Activated effector memory CD4-positive, alpha-beta T cell treated with Interleukin-2 at 50 U/mL for 16 hours (primary cell): ENCODE data around the gene RAN.
"Not testable (repeated sequence)": the region's sequence is repeated elsewhere in the genome, so short reads cannot be mapped to it uniquely, and the experiment has no call there.

Experiments used
- DNase-seq: peaks from one replicate; pipeline ENCODE4 v3.0.0-alpha.2; 2020

Gene RAN

DNA sequence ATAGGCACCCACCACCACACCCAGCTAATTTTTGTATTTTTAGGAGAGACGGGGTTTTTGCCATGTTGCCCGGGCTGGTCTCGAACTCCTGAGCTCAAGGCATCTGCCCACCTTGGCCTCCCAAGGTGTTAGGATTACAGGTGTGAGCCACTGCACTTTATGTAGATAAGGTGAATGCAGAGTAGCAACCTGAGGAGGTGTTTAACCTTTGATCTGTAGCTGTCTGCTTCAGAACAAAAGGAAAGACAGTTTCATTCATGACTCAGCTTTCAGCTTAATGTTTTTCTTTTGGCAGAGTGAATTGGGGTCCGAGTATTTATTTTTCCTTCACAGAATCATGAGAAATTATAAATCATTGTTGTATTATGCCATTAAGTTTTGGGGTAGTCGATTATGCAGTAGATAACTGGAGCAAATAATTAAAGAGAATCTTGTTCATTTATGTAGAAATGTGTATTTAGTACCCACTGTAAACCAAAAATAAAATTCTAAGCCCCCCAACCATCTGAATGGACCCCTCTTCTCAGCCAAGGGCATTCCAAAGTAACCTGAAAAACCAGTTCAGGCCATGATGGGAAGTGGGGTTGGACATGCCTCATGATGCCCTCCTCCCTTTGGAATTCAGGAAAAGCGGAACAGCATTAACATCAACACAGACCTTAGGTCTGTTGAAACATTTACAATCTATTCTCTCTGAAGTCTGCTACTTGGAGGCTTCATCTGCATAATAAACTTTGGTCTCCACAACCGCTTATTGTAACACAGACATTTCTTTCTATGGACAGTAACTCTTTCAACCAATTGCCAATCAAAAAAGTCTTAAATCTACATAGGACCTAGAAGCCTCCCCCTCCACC lies 22.1 kb upstream of the RAN start:
- no peak for DNase-seq

DNA sequence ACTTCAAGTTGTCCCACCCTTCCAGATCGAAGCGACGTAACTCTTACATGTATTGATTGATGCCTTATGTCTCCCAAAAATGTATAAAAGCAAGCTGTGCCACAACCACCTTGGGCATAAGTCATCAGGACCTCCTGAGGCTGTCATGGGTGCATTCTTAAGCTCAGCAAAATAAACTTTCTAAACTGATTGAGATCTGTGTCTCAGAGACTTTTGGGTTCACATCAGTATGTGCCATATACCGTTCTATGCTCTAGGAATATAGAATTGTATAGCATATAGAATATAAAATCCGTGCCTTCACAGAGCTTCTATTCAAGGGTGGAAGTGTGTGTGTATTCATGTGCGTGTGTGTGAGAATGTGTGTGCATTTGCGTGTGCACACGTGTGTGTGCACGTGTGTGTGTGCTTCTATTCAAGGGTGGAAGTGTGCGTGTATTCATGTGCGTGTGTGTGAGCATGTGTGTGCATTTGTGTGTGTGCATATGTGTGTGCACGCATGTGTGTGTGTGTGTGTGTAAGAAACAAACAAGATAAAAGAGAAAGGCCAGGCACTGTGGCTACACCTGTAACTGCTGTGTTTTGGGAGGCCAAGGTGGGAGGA lies 21.3 kb upstream of the RAN start:
- no peak for DNase-seq

DNA sequence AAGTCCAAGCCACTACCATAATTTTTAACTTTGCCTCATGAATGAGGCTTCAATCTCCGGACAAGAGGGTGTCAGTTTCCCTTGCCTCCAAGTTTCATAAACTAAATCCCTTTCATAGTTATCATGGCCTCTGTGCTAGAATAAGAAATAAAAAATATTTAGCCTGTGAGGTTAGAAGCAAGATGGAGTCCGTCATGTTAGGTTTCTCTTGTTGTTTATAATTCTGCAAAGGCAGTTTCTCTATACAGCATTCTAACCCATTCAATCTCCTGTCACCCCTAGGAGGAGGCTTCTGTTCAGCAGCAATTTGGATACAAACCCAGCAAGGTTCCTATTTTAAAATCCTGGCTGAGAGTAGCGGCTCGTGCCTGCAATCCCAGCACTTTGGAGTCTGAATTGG lies 15.8 kb upstream of the RAN start:
- DNase-seq = no peak

DNA sequence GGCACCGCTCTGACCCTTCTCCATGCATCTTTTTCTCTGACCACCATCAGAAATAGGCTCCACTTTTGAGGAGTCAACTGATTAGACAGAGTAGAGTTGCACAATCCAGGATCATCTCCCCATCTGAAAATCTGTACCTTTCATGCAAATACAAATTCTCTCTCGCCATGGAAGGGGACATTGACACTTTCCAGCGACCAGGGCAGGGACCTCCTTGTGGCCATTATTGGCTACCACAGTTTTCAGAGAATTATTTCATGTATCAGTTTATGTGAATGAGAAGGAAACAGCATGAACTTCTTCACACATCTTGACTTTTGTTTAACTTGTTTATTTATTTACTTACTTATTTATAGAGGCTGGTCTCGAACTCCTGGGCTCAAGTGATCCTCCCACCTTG lies 13.8 kb upstream of the RAN start:
- no peak for DNase-seq

DNA sequence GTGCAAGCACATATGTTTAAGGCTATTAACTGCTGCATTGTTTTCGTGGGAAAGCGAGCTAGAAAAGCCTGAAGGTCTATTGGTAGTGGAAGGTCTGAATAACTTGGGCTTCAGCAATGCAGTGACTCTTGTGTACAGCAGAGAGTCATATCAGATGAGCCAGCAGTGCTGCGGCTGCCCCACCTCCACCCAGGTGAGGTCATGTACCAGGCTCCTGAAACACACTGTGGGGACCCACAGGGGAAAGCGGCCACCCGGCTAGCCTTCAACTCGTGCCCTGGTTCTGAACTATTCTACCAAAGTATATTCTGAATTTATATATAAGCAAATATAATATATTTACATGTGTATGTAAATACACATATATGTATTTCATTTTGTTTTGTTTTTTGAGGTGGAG lies 12.7 kb upstream of the RAN start:
- DNase-seq = no peak

DNA sequence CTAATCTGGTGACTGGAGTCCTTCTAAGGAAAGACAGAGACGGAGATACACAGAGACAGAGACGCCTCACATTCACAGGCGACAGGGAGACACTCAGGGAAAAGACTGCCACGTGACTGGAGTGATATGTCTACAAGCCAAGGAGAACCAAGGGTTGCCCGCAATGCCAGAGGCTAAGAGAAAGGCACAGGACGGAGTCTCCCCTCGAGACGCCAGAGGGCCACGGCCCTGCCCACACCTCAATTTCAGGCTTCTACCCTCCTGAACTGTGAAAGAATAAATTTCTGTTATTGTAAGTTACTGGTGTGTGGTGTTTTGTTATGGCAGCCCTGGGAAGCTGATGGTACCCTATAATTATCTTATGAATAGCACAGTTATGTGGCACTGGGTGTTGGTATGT lies 11.6 kb upstream of the RAN start:
- no peak for DNase-seq

DNA sequence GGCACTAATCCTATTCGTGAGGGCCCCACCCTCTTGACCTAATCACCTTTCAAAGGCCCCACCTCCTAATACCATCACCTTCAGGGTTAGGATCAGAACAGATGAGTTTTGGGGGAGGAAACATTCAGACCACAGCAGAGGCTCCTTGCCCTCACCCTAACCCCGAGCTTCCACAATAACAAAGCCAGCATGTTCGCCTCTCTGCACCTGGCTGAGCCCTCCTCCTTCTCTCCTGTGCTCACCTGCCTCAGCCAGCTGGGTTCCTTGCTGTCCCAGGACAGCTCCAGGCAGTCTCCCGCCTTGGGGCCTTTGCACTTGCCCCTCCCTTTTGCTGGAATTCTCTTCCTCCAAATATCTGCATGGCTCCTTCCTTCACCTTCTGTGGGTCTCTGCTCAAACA lies 9.7 kb upstream of the RAN start:
- DNase-seq = no peak

DNA sequence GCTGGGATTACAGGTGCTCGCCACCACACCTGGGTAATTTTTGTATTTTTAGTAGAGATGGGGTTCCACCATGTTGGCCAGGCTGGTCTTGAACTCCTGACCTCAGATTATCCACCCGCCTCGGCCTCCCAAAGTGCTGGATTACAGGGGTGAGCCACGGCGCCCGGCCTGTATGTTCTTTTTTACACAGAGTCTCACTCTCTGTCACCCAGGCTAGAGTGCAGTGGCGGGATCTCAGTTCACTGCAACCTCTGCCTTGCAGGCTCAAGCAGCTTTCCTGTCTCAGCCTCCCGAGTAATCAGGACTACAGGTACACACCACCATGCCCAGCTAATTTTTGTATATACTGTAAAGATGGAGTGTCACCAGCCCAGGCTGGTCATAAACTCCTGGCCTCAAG lies 9.1 kb upstream of the RAN start:
- DNase-seq = not testable (repeated sequence)

DNA sequence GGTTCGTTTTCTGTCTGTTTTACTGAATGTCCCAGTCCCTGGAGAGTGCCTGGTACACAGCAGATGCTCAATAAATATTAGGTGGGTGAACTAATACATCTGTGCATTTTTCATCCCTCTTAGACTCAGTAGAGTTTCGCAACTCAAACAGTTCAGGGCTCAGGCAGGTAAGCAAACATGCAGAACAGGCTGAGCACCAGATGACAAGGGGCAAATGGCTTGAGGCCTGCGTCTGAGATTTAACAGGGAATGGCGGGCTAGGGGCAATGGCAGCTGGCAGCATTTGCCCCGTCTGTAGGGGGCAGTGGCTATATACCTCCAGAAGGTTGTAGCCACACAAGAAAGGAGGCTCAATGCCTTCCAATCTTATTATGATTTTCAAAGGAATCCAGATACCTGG lies 8.6 kb upstream of the RAN start:
- no peak for DNase-seq

DNA sequence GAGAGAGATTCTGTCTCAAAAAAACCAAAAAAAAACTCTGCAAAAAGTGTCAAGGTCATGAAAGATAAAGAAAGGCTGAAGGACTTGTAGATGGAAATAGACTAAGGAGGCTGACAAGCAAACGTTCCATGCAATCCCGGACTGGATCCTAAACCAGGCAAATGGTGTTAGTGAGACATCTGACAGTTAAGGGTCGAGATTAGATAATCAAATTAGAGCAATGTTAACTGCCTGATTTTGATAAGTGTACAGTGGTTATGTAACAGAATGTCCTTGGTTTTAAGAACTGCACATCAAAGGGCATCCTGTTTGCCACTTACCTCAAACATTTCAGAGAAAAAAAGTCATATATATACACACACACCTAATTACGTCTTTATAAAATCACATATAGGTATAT lies 3.5 kb upstream of the RAN start:
- no peak for DNase-seq

DNA sequence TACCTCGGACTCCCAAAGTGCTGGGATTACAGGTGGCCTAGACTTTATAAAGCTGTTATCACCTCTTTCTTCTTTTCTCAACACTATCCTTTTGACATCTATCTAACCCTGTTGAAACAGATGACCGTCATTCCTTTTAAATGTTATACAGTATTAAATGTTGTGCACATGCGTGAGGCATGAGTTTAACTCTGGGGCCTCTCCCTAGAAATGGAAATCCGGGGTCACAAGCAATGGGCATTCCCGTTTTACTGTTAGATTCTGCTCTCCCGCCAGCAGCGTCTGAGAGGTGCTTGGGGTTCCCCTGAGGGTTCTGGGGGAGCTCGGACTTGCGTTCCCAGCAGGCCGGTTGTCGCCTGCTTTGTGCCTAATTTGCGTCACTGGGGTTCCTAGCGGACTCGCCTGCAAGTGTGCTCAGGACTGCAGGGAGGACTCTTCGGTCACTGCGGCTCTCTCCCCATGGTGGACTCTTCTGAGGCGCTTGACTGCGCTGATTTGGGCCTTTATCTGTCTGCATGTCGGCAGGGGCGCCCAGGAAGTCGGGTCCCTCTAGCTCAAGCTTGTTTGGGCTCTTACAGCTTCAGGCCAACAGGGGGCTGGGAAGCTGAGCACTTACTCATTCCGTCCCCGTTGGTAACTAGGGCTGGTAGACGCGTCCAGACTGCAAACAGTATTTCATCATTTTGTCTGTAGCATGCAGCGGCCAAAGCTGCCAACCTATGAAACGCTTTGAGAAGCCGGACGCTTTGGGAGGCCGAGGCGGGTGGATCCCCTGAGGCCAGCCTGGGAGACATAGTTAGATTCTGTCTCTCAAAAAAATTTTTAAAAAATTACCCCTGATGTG lies 1.2 kb upstream of the RAN start:
- DNase-seq = peak; percentile 64

DNA sequence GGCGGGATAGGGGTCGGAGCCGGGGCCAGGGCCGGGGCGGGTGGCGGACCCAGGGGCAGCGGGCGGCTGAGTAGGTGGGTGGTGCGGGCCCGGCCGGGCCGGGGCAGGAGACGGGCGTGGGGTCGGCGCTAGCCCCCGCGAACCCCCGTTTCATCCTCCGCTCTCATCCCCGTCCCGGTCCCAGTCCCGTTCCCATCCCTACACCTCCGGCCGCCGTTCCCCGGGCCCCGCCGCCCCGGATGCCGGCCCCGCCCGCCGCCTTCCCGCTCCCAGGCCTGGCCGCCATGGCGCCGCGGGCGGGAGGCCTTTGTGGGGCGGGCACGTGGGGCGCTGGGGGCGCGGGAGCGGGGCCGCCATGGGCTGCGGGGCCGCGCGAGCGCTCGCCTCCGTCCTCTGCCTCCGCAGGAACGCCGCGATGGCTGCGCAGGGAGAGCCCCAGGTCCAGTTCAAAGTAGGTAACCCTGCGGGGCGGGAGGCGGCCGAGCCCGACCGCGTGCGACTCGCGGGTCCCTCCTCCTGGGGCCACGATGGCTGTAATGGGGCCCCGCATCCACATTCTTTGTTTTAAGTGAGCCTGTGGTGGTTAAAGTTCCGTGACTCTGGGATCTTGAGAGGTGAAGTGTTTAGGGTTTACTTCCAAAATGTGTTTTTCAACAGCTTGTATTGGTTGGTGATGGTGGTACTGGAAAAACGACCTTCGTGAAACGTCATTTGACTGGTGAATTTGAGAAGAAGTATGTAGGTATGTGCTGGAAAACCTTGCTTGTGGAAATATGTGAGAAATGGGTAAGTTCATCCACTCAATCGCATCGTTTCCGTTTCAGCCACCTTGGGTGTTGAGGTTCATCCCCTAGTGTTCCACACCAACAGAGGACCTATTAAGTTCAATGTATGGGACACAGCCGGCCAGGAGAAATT lies 572 bp downstream of the RAN start:
- peak; percentile 40 for DNase-seq

DNA sequence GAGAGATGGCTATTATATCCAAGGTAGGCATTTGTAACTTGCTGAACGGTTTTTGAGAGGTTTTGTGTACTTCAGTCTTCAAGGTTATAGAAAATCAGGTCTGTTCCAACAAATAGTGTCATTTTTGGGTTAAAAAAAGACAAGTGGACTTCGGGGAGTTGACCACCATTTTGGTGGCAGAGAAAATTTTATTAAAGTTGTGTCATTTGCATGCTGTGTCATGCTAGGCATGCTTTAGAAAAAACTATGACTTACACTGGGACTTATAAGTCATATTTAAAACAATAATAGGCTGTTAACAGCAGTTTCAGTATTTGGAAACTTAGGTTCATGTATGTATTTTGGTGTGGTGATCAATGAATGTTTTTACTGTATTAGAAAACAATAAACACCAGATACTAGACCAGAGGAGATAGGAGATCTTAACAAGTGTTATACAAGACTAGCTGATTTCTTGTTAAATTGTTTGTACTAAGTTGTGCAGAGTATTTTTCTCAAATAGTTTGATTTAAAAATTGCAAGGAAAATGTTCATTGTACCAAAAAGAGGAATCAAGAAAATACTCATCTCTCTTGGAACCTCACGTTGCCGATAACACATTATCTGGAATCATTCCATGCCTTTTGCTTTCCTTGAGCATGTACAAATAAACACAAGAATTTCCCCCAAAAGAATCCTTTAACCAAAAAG lies 1.4 kb downstream of the RAN start:
- no peak for DNase-seq

DNA sequence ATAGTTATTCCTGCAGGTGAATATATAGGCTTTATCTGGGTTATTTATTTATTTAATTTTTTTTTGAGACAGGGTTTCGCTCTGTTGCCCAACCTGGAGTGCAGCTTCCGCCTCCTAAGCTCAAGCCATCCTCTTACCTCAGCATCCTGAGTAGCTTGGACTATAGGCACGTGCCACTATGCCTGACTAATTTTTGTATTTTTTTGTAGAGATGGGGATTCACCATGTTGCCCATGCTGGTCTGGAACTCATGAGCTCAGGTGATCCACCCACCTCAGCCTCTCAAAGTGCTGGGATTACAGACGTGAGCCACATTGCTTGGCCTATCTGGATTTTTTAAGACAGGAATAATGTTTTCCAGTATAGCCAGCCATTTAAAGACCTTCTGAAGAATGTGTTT lies 2.0 kb downstream of the RAN start:
- no peak for DNase-seq

DNA sequence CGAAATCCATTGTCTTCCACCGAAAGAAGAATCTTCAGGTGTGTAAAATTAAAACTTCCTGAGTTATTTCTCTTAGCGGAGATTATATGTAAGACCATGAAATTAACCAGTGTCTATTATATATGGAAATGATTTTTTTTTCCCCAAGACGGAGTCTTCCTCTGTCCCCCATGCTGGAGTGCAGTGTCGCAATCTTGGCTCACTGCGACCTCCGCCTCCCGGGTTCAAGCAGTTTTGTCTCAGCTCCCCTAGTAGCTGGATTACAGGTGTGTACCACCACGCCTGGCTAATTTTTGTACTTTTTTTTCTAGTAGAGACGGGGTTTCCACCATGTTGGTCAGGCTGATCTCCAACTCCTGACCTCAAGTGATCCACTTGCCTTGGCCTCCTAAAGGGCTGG lies 2.8 kb downstream of the RAN start:
- no peak for DNase-seq

DNA sequence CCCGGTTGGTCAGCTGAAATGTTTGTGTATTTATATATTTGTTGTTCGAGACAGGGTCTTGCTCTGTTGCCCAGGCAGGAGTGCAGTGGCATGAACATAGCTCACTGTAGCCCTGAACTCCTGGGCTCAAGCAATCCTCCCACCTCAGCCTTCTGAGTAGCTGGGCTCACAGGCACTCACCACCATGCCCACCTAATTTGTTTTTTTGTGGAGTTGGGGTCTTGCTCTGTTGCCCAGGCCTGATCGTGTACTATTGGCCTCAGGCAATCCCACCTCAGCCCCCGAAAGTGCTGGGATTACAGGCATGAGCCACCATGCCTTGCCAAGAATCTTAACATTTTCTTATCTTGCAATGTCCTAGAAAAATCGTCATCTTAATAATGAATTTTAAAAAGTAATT lies 3.3 kb downstream of the RAN start:
- no peak for DNase-seq

DNA sequence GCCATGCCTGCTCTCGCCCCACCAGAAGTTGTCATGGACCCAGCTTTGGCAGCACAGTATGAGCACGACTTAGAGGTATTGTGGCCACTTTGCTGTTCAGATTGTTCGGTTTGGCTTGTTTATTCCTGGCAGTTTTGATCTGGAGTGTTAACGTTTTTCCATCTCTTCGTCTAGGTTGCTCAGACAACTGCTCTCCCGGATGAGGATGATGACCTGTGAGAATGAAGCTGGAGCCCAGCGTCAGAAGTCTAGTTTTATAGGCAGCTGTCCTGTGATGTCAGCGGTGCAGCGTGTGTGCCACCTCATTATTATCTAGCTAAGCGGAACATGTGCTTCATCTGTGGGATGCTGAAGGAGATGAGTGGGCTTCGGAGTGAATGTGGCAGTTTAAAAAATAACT lies 3.8 kb downstream of the RAN start:
- not testable (repeated sequence) for DNase-seq

DNA sequence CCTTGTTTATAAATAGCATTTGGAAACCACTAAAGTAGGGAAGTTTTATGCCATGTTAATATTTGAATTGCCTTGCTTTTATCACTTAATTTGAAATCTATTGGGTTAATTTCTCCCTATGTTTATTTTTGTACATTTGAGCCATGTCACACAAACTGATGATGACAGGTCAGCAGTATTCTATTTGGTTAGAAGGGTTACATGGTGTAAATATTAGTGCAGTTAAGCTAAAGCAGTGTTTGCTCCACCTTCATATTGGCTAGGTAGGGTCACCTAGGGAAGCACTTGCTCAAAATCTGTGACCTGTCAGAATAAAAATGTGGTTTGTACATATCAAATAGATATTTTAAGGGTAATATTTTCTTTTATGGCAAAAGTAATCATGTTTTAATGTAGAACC lies 4.4 kb downstream of the RAN start:
- DNase-seq = no peak

DNA sequence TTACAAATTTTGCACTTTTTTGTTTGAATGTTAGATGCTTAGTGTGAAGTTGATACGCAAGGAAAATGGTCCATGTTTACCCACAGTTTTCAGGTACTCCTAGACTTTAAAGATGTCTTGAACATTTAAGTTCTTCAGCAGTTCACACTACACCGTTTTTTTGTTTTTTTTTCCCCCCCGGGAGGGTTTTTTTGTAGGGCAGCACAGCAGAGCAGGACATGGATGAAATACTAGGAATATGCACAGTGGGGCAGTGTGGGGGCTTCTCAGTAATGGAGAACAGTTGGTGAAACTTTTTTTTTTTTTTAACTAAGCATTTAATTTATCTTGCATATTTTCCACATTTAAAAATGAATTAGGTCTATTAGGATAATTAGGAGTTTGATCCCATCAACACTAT lies 4.9 kb downstream of the RAN start:
- DNase-seq = no peak

DNA sequence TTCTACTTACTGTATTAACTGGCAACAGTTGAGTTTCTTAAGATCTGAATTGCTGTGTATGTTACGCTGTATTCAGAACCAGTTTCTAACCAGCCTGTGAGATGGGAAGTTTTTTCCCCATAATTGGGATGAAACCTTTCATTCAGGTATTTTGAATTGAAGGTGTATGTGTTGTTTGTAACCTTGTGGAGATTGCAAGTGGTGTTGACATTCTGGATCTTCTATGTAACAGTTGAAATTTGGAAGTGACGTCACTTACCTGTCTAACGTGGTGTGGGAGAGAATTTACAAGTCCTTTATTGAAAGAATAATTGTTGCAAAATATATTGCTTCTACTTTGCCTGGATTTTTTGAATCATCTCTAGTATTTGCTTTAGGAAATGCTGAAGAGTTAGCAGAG lies 5.5 kb downstream of the RAN start:
- DNase-seq = no peak

DNA sequence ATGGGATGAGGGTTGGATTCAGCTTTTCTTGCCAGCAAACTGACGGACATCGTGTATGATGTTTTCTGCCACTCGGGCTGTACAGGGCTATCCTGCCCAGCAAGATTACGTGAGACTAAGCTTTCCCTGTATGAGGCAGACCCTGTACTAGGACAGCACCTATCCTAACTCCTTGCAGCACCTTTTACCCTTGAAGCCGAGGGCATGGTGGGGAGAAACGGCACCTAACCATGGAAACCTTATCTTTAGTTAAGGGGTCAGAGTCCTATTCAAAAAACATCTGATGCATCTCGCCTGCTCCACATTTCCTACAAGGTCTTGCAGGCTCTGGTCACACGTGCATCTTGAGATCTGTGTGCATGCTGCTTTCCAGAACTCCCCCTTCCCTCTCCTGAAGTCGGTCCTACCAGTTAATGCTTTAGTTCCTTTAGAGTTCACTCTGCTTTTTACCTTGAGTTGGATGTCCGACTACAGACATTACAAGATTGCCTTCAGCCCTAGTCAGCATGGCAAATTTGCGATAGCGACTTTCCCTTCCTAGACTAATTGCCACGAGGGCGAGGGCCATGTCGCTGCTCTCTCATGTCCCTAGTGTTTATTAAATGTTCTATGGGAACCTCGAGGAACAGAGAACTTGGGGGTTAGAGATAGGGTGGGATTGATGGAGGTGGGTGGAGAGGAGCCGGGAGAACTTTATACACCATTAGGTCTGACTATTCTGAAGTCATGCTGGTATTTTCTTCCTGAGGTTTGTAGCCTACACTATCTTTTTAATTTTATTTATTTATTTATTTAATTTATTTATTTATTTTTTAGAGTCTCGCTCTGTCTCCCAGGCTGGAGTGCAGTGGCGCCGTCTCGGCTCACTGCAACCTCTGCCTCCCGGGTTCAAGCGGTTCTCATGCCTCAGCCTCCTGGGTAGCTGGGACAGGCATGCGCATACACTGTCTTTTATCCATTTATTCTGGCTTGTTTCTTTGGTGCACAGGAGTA lies 6.6 kb downstream of the RAN start:
- no peak for DNase-seq
